Gastroesophageal sphincter (tissue), 4 donors: ENCODE data around the gene RAB8A. TPM values are rescaled to one million over a fixed set of nuclear protein-coding genes. Genes with fewer than 3 reads are reported as not detected.

ENCODE experiments used
- ATAC-seq: fragments of 150-250 bp; one replicate; pipeline ENCODE4 v1.9.1; 2016; ENCODE audit warnings: mild to moderate bottlenecking, moderate library complexity
- H3K27ac ChIP-seq, 4 donors: fragments of 200-600 bp; sonication (generic) in 3 of 4; 1 replicate in 3 of 4; 2 replicates in 1 of 4; pipeline ENCODE4 v1.5.1; 2016 to 2019
- H3K27me3 ChIP-seq: fragments of 200-600 bp; sonication (generic); one replicate; pipeline ENCODE4 v1.5.1; 2019
- H3K36me3 ChIP-seq, 2 donors: fragments of 200-600 bp; sonication (generic); one replicate each; pipeline ENCODE4 v1.5.1; 2019; ENCODE audit warnings: control low read depth in 1 of 2
- H3K4me1 ChIP-seq, 3 donors: fragments of 200-600 bp; sonication (generic); 1 replicate in 2 of 3; 2 replicates in 1 of 3; pipeline ENCODE4 v1.5.1; 2016 to 2019; ENCODE audit warnings: control low read depth in 2 of 3
- H3K4me3 ChIP-seq, 2 donors: fragments of 200-600 bp; sonication (generic); one replicate each; pipeline ENCODE4 v1.5.1; 2019; ENCODE audit warnings: mild to moderate bottlenecking in 1 of 2, moderate library complexity in 1 of 2
- H3K9me3 ChIP-seq, 3 donors: fragments of 200-600 bp; sonication (generic); one replicate each; pipeline ENCODE4 v1.5.1; 2017 to 2019; ENCODE audit warnings: control low read depth in 2 of 3
- EP300 ChIP-seq: sonication (generic); formaldehyde crosslinking; IDR thresholded peaks from one replicate; pipeline ENCODE4 v1.6.1; 2017; ENCODE audit warnings: antibody characterized with exemption, mild to moderate bottlenecking
- POLR2A ChIP-seq, 2 donors: fragments of 450-650 bp; IDR thresholded peaks; one replicate each; pipeline ENCODE4 v1.6.1; 2017; ENCODE audit warnings: antibody characterized with exemption in 2 of 2, mild to moderate bottlenecking in 2 of 2, moderate library complexity in 1 of 2
- POLR2AphosphoS5 ChIP-seq: sonication (generic); formaldehyde crosslinking; IDR thresholded peaks from one replicate; pipeline ENCODE4 v1.6.1; 2017; ENCODE audit warnings: antibody characterized with exemption
- WGBS, 2 donors: methylation state at CpG; one replicate each; pipeline ENCODE4 v1.1.5; 2018; ENCODE audit warnings: low coverage in 1 of 2; 5-methylcytosine and 5-hydroxymethylcytosine counted together
- total RNA-seq, 4 donors: library from RNA; depleted of rRNA; stranded (reverse); fragments of >200 nt; gene quantifications; one replicate each; pipeline ENCODE4 v1.1.0, GENCODE V29; 2016
- TF ChIP-seq, protein P1 (sequence below), 4 experiments: fragments of 200-600 bp in 2 of 4; fragments of 450-650 bp in 2 of 4; sonication (generic) in 1 of 4; IDR thresholded peaks; one replicate each; pipeline ENCODE4 v1.5.1; 2017 to 2019; ENCODE audit warnings: antibody characterized with exemption in 4 of 4, mild to moderate bottlenecking in 2 of 4, moderate library complexity in 2 of 4

RAB8A gene
- total RNA-seq = 10 to 100 TPM; 32.4 to 52.5 (median 44.9) TPM

DNA sequence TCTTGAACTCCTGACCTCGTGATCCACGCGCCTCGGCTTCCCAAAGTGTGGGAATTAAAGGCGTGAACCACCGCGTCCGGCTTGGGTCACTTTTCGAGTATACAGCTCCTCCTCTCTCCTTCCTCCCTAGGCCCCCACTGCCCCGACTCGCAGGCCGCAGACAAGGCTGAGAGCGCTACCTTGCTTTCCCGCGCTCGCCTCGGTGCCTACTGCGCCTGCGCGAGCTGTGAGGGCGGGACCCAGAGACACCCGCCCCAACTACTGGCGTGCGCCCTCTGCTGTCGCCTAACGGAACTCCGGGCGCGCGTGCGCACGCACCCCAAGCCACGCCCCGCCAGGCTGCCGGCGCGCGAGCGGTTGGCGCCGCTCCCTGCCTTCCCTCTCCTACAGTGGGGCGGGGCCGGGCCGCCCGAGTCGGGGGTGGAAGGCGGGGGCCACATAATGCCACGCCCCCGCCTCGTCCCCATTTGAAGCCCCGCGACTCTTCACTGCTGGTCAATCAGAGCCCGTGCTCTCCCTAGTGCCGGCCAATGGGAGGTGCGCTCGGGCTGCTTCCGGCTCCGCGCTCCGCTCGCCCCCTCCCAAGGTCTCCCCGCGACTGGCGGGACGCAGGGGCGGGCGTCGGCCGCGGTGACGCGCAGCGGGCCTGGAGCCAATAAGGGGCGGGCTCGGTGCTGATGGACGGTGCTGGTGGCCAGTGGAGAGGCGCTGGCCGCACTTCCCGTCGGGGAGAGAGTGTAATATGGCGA, at the start of gene RAB8A:
Gene RAB8A, plus strand, starts transcription at position 730 of the 749 bp plus-strand sequence. Its CDS starts 13 bp downstream, at position 743.
- TF ChIP-seq POLR2A (IDR thresholded peaks at IDR 0.05) (no peak), POLR2AphosphoS5 (peak; percentile 85)
- TF ChIP-seq, protein P1, sequence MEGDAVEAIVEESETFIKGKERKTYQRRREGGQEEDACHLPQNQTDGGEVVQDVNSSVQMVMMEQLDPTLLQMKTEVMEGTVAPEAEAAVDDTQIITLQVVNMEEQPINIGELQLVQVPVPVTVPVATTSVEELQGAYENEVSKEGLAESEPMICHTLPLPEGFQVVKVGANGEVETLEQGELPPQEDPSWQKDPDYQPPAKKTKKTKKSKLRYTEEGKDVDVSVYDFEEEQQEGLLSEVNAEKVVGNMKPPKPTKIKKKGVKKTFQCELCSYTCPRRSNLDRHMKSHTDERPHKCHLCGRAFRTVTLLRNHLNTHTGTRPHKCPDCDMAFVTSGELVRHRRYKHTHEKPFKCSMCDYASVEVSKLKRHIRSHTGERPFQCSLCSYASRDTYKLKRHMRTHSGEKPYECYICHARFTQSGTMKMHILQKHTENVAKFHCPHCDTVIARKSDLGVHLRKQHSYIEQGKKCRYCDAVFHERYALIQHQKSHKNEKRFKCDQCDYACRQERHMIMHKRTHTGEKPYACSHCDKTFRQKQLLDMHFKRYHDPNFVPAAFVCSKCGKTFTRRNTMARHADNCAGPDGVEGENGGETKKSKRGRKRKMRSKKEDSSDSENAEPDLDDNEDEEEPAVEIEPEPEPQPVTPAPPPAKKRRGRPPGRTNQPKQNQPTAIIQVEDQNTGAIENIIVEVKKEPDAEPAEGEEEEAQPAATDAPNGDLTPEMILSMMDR (IDR thresholded peaks at IDR 0.05) = peak in 3 of 4 experiments; percentile 97 to 100 (median 99)
- no peaks in the 10 kb centered on the region for H3K9me3 ChIP-seq
- peak within 1 kb of the TSS; percentile 76 to 78 for H3K4me3 ChIP-seq
- H3K4me1 ChIP-seq = peaks cover 0 to 51% (median 20%) of the 10 kb centered on the region in 3 donors
- WGBS, 2 donors = 0 to 11% methylated on average over 7 to 9 of the region's 81 CpGs
- peaks cover 0 to 3% of the 10 kb centered on the region in 2 donors for H3K36me3 ChIP-seq
- H3K27ac ChIP-seq = peak within 1 kb of the TSS; percentile 77 to 97 (median 90)
- no peaks in the 10 kb centered on the region for H3K27me3 ChIP-seq
- ATAC-seq = peak; percentile 98

DNA sequence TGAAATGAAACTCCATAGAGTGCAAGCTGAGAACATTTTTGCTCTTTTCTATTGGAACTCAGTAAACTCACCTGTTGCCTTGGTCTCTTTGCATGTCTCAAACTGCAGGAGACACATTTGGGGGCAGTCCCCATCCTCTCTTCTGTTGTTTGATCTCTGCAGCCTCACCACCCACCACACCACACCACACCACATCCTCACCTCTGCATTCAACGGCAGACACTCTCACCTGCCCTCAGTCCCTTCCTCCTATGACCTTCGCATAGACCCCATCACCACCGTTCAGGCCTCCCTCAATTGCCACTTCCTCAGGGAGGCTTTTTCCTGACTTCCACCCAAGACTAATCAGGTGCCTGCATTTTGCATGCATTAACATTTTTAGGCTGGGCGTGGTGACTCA, 49.7 kb upstream of the RAB8A start:
- Histone ChIP-seq H3K4me1 (peaks cover 0 to 33% (median 4%) of the 10 kb centered on the region in 3 donors), H3K36me3 (no peaks in the 10 kb centered on the region), H3K4me3 (no peak overlapping the region), H3K27me3 (no peaks in the 10 kb centered on the region), H3K9me3 (peaks cover 0 to 20% (median 0%) of the 10 kb centered on the region in 3 donors), H3K27ac (no peak overlapping the region)
- no peak for ATAC-seq
- WGBS, 2 donors = 59 to 70% methylated on average over 3 of the region's 4 CpGs
- TF ChIP-seq, protein P1 (IDR thresholded peaks at IDR 0.05) = no peak
- no peak for TF ChIP-seq POLR2A (IDR thresholded peaks at IDR 0.05)

DNA sequence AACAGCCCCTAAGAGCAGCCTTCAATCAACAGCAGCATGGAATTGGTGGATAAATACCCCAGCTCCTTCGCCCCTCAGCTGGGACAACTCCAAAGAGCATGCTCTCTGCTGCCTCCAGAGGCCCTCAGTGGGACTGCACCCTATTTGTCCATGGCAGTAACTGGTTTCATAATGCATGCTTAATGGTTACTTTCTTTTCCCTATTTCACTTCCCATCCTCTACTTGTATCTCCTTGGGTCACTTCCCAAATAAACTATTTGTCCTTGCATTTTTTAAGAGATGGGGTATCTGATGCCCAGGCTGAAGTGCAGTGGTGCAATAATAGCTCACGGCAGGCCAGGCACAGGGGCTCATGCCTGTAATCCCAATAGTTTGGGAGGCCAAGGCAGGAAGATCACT, 48.9 kb upstream of the RAB8A start:
- ATAC-seq = no peak
- no peak overlapping the region for H3K4me3 ChIP-seq
- no peaks in the 10 kb centered on the region for H3K36me3 ChIP-seq
- 64% methylated on average over 1 of the region's 2 CpGs; no CpG with 5 or more reads in 1 of the 2 donors for WGBS, 2 donors
- H3K4me1 ChIP-seq = peaks cover 0 to 40% (median 4%) of the 10 kb centered on the region in 3 donors
- no peak overlapping the region for H3K27ac ChIP-seq
- TF ChIP-seq, protein P1 (IDR thresholded peaks at IDR 0.05) = peak in 3 of 4 experiments; percentile 53 to 76 (median 55)
- TF ChIP-seq EP300 = no peak
- no peaks in the 10 kb centered on the region for H3K27me3 ChIP-seq
- peaks cover 0 to 13% (median 0%) of the 10 kb centered on the region in 3 donors for H3K9me3 ChIP-seq

DNA sequence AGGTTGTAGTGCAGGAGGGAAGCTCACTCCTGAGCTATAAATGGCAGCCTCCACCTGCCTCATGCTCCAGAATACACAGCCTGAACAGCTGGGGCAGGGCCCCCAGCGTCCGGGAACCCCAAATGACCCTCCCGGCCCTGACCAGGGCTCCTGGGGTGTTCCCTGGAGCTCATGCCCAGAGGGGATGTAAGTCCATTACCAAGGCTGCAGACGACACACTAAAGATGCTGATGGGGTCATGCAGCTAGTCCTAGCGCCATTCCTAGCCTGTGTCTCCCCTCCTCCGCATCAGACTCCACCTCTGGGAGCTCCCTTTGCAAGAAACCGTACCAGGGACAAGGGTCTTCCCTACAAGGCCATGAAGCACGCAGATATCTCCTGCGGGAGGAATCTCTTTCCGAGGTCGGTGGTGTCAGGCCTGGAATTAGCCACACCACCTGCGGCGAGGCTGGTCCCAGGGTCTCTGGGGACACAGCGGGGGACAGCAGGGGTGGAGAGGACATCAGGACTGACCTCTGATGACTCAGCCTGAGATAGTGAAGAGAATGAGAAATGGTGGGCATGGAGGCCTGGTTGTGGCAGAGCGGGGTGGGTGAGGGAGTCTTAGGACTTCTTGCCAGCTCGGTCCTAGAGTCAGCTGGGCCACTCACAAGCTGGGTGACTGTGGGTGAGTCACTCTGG, 47.3 kb upstream of the RAB8A start:
- WGBS, 2 donors = 79% methylated on average over 6 of the region's 16 CpGs; no CpG with 5 or more reads in 1 of the 2 donors
- Histone ChIP-seq H3K4me1 (peaks cover 0 to 40% (median 4%) of the 10 kb centered on the region in 3 donors), H3K36me3 (no peaks in the 10 kb centered on the region), H3K27me3 (no peaks in the 10 kb centered on the region), H3K9me3 (peaks cover 0 to 13% (median 0%) of the 10 kb centered on the region in 3 donors), H3K4me3 (no peak overlapping the region), H3K27ac (peak overlapping the region in 3 of 4 donors; percentile 50 to 100 (median 96))
- TF ChIP-seq POLR2A (IDR thresholded peaks at IDR 0.05) (no peak), EP300 (no peak), POLR2AphosphoS5 (no peak)
- TF ChIP-seq, protein P1 (IDR thresholded peaks at IDR 0.05) = no peak
- no peak for ATAC-seq
